ENCODE data around the gene HIGD1C.
A peak's percentile ranks its signal among the peaks of the same experiment; 100 is the strongest.
"Not testable (repeated sequence)": the region's sequence is repeated elsewhere in the genome, so short reads cannot be mapped to it uniquely, and the experiment has no call there.

Gene HIGD1C

DNA sequence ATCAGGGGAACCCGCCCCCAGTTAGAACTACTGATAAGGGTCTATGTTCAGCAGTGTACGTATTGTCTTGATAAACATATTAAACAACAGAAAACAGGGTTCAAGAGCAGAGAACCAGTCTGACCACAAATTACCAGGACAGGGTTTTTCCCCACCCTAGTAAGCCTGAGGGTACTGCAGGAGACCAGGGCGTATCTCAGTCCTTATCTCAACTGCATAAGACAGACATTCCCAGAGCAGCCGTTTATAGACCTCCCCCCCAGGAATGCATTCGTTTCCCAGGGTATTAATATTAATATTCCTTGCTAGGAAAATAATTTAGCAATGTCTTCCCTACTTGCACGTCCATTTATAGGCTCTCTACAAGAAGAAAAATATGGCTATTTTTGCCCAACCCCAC, 40.0 kb upstream of the HIGD1C start:
- H3K9me3 ChIP-seq (ENCODE audit: control insufficient read depth, insufficient read depth, low read depth, low read length); H3K4me3 ChIP-seq (ENCODE audit: low read depth, low read length); H3K27ac ChIP-seq (ENCODE audit: extremely low read depth, low read depth, low read length); POLR2A ChIA-PET; CTCF ChIA-PET; H3K36me3 ChIP-seq (ENCODE audit: control insufficient read depth in 2 of 2, insufficient read depth in 1 of 2, low read length in 2 of 2); H3K4me1 ChIP-seq (ENCODE audit: control insufficient read depth, insufficient read depth, low read length): not testable (repeated sequence)
- peak; percentile 72 for TF ChIP-seq SETDB1 (IDR thresholded peaks at IDR 0.05; ENCODE audit: insufficient read length, low read length)

- Histone ChIP-seq H3K36me3 (ENCODE audit: control insufficient read depth in 2 of 2, insufficient read depth in 1 of 2, low read length in 2 of 2) (no peaks in the 10 kb centered on the region), H3K4me3 (ENCODE audit: low read depth, low read length) (no peak overlapping the region), H3K4me1 (ENCODE audit: control insufficient read depth, insufficient read depth, low read length) (no peaks in the 10 kb centered on the region), H3K9me3 (ENCODE audit: control insufficient read depth, insufficient read depth, low read depth, low read length) (no peaks in the 10 kb centered on the region), H3K27ac (ENCODE audit: extremely low read depth, low read depth, low read length) (no peak overlapping the region)
- TF ChIP-seq SETDB1 (IDR thresholded peaks at IDR 0.05; ENCODE audit: insufficient read length, low read length), result peak; percentile 52
- no peak for TF ChIP-seq ZNF248 (tag by site-specific recombination; IDR thresholded peaks at IDR 0.05)
- ChIA-PET CTCF (interaction anchor here (0.6 to 0.7 kb wide), 2 partner anchors 50 to 66 kb away, joined by 3 read pairs; no protein-coding TSS in a partner anchor), POLR2A (no interaction called here)
Measured at GRCh38 chr12:50913224-50913623, 39.1 kb upstream of the HIGD1C start.

DNA sequence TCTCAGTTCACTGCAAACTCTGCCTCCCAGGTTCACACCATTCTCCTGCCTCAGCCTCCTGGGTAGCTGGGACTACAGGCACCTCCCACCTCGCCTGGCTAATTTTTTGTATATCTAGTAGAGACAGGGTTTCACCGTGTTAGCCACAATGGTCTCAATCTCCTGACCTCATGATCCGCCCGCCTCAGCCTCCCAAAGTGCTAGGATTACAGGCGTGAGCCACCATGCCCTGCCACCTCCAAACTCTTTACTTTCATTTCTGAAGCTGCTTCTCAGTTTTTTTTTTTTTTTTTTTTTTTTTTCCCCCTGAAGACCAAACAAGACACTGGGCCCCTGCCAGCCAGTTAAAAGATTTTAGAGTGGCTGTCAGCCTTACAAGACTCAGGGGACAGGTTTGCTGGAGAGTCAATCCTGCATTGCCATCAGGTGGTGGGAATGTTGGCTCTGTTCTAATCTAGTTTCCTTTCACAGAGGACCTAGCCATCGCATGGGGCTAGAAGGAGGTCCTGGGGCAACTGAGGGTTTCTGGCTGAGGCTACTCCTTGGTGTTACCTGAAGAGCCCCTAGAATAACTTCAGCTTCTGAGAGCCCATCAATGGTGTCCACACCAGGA, 37.4 kb upstream of the HIGD1C start:
- Histone ChIP-seq H3K27ac (ENCODE audit: extremely low read depth, low read depth, low read length) (no peak overlapping the region), H3K9me3 (ENCODE audit: control insufficient read depth, insufficient read depth, low read depth, low read length) (no peaks in the 10 kb centered on the region), H3K36me3 (ENCODE audit: control insufficient read depth in 2 of 2, insufficient read depth in 1 of 2, low read length in 2 of 2) (no peaks in the 10 kb centered on the region), H3K4me3 (ENCODE audit: low read depth, low read length) (no peak overlapping the region), H3K4me1 (ENCODE audit: control insufficient read depth, insufficient read depth, low read length) (no peaks in the 10 kb centered on the region)
- TF ChIP-seq ZNF341 (tag by site-specific recombination; IDR thresholded peaks at IDR 0.05; ENCODE audit: low read depth) (no peak), ZNF433 (tag by site-specific recombination; IDR thresholded peaks at IDR 0.05; ENCODE audit: low read depth) (no peak), ZNF701 (tag by site-specific recombination; IDR thresholded peaks at IDR 0.05) (no peak), MEIS1 (CRISPR knock-in tag; IDR thresholded peaks at IDR 0.05; ENCODE audit: borderline replicate concordance) (no peak), ZNF138 (tag by site-specific recombination; IDR thresholded peaks at IDR 0.05; ENCODE audit: borderline replicate concordance) (no peak)
- ChIA-PET CTCF (no interaction called here), POLR2A (interaction anchor here (0.6 kb wide), 1 partner anchor 10 kb away, joined by 3 read pairs; a partner anchor contains a TSS)

DNA sequence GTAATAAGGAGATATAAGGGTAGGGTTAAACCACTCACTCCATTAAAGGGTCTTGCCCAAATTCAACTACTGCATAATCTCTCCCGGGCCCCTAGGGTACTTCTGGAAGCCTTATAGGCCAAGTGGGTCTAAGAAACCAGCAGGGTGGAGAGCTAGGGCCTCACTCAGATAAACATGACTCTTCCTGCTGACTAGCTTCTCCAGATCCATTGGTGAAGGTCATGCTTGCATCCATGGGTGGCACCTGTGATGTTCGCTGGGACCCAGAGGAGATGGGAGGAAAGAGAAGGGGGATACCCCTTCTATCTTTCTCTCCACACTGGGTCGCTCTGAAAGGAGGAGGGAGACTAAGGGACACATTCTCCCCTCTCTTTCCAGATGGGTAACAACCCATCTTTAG, 36.1 kb upstream of the HIGD1C start:
- ChIA-PET POLR2A (no interaction called here), CTCF (no interaction called here)
- Histone ChIP-seq H3K4me3 (ENCODE audit: low read depth, low read length) (no peak overlapping the region), H3K4me1 (ENCODE audit: control insufficient read depth, insufficient read depth, low read length) (no peaks in the 10 kb centered on the region), H3K27ac (ENCODE audit: extremely low read depth, low read depth, low read length) (no peak overlapping the region), H3K9me3 (ENCODE audit: control insufficient read depth, insufficient read depth, low read depth, low read length) (no peaks in the 10 kb centered on the region), H3K36me3 (ENCODE audit: control insufficient read depth in 2 of 2, insufficient read depth in 1 of 2, low read length in 2 of 2) (no peaks in the 10 kb centered on the region)
- no peak for TF ChIP-seq SCRT1 (tag by site-specific recombination; IDR thresholded peaks at IDR 0.05; ENCODE audit: borderline replicate concordance)
- peak; percentile 75 for TF ChIP-seq SETDB1 (IDR thresholded peaks at IDR 0.05; ENCODE audit: insufficient read length, low read length)
- TF ChIP-seq, protein P1, sequence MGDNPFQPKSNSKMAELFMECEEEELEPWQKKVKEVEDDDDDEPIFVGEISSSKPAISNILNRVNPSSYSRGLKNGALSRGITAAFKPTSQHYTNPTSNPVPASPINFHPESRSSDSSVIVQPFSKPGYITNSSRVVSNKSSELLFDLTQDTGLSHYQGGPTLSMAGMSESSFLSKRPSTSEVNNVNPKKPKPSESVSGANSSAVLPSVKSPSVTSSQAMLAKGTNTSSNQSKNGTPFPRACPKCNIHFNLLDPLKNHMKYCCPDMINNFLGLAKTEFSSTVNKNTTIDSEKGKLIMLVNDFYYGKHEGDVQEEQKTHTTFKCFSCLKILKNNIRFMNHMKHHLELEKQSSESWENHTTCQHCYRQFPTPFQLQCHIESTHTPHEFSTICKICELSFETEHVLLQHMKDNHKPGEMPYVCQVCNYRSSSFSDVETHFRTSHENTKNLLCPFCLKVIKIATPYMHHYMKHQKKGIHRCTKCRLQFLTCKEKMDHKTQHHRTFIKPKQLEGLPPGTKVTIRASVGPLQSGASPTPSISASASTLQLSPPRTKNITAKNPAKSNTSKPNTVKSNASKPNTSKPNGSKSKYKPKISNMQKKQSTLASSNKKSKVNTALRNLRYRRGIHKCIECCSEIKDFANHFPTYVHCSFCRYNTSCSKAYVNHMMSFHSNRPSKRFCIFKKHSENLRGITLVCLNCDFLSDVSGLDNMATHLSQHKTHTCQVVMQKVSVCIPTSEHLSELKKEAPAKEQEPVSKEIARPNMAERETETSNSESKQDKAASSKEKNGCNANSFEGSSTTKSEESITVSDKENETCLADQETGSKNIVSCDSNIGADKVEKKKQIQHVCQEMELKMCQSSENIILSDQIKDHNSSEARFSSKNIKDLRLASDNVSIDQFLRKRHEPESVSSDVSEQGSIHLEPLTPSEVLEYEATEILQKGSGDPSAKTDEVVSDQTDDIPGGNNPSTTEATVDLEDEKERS (tag by site-specific recombination; IDR thresholded peaks at IDR 0.05), result peak; percentile 88
- no peak for TF ChIP-seq ZNF585B (tag by site-specific recombination; IDR thresholded peaks at IDR 0.05)
- peak; percentile 79 for TF ChIP-seq ZNF626 (tag by site-specific recombination; IDR thresholded peaks at IDR 0.05)
